Endodermal cell (in vitro differentiated cells): Measurements from ENCODE around the gene ZNF440. TPM values are rescaled to one million over a fixed set of nuclear protein-coding genes. Genes with fewer than 3 reads are reported as not detected.

Experiments
- DNase-seq: peaks from one replicate; pipeline ENCODE4 v3.0.0-alpha.2; 2017
- H3K27ac ChIP-seq: 2 replicates; pipeline ENCODE4 v1.5.1; 2013; ENCODE audit warnings: mild to moderate bottlenecking, low read depth, low read length, moderate library complexity
- H3K27me3 ChIP-seq: 2 replicates; pipeline ENCODE4 v1.6.1; 2013; ENCODE audit warnings: mild to moderate bottlenecking, low read length, moderate library complexity; ENCODE audit not compliant: insufficient read depth, control insufficient read depth, poor library complexity, severe bottlenecking
- H3K36me3 ChIP-seq: 2 replicates; pipeline ENCODE4 v1.7.0; 2013; ENCODE audit warnings: mild to moderate bottlenecking, low read length, moderate library complexity; ENCODE audit not compliant: control insufficient read depth, insufficient read depth
- H3K4me1 ChIP-seq: one replicate; pipeline ENCODE4 v1.7.0; 2013; ENCODE audit warnings: low read length; ENCODE audit not compliant: control insufficient read depth, insufficient read depth
- H3K4me3 ChIP-seq: 2 replicates; pipeline ENCODE4 v1.5.1; 2013; ENCODE audit warnings: mild to moderate bottlenecking, low read length, moderate library complexity
- H3K9ac ChIP-seq: 2 replicates; pipeline ENCODE4 v1.6.1; 2013; ENCODE audit warnings: mild to moderate bottlenecking, low read length, moderate library complexity; ENCODE audit not compliant: poor library complexity, severe bottlenecking; ENCODE audit errors: extremely low read depth
- H3K9me3 ChIP-seq: 2 replicates; pipeline ENCODE4 v1.6.1; 2013; ENCODE audit warnings: mild to moderate bottlenecking, low read length, moderate library complexity; ENCODE audit not compliant: control insufficient read depth
- H3K27ac Mint-ChIP-seq: 2 replicates; pipeline ENCODE4 v1.8.0; 2020; ENCODE audit warnings: mixed read lengths
- H3K27me3 Mint-ChIP-seq: 2 replicates; pipeline ENCODE4 v1.8.0; 2021; ENCODE audit warnings: mild to moderate bottlenecking, mixed read lengths; ENCODE audit not compliant: insufficient read depth
- H3K36me3 Mint-ChIP-seq: 2 replicates; pipeline ENCODE4 v1.8.0; 2020; ENCODE audit warnings: low read depth, mixed read lengths
- H3K4me1 Mint-ChIP-seq: 2 replicates; pipeline ENCODE4 v1.8.0; 2020; ENCODE audit warnings: mixed read lengths
- H3K4me3 Mint-ChIP-seq: 2 replicates; pipeline ENCODE4 v1.8.0; 2020; ENCODE audit warnings: mild to moderate bottlenecking, moderate library complexity, mixed read lengths
- H3K9me3 Mint-ChIP-seq: 2 replicates; pipeline ENCODE4 v1.8.0; 2020; ENCODE audit warnings: mild to moderate bottlenecking, mixed read lengths
- CTCF ChIP-seq: fragments of 200-600 bp; sonication (generic); conservative IDR thresholded peaks from 2 replicates; pipeline ENCODE4 v1.5.0; 2021; ENCODE audit warnings: antibody characterized with exemption, mild to moderate bottlenecking
- WGBS, 2 experiments: methylation state at CpG; one replicate each; pipeline versions ENCODE4 v1.1.5 to v1.1.7; 2013; ENCODE audit warnings: missing lambda C conversion rate in 2 of 2, mixed read lengths in 1 of 2; ENCODE audit not compliant: insufficient coverage in 1 of 2, insufficient read length in 1 of 2; 5-methylcytosine and 5-hydroxymethylcytosine counted together
- long read RNA-seq, 4 experiments: library from polyadenylated mRNA in 2 of 4; library from RNA in 1 of 4; library from capped mRNA in 1 of 4; stranded (forward) in 3 of 4; unstranded in 1 of 4; transcript quantifications; one replicate each; pipeline ENCODE4 v2.0.0, GENCODE V29; 2020 to 2021; ENCODE audit warnings: inconsistent platforms in 1 of 4
- polyA plus RNA-seq, 2 experiments: library from polyadenylated mRNA; stranded (reverse); fragments of 50-300 nt; gene quantifications; one replicate each; pipeline ENCODE4 v1.2.3, GENCODE V29; 2013
- total RNA-seq, 2 donors: library from RNA; stranded (reverse); fragmentation: NEBNext Ultra II Directional in 1 of 2; extraction: Animal tissue kit (Norgen Biotek cat#: 25700) in 1 of 2; gene quantifications; 2 replicates in 1 of 2; 3 replicates in 1 of 2; pipeline ENCODE4 v1.2.1, GENCODE V29; 2021

The ZNF440 gene
- 10 to 100 TPM; 11.2 to 14.0 TPM for total RNA-seq
- polyA plus RNA-seq (2013, experiment 1 of 2): 7.9 TPM
- polyA plus RNA-seq (2013, experiment 2 of 2): 7.5 TPM
- long read RNA-seq, experiment 1: 0 reads
- long read RNA-seq, experiment 2, full-length matches to known transcripts: 3 of 5 reads
- long read RNA-seq, experiment 2, partial matches to known transcripts: 0 of 5 reads
- long read RNA-seq, experiment 2, other reads (novel, unspliced or antisense): 2 of 5 reads
- long read RNA-seq, experiment 3, full-length matches to known transcripts: 15 of 15 reads
- long read RNA-seq, experiment 3, partial matches to known transcripts: 0 of 15 reads
- long read RNA-seq, experiment 3, other reads (novel, unspliced or antisense): 0 of 15 reads
- long read RNA-seq, experiment 4: 0 reads

- no peak for TF ChIP-seq CTCF
- H3K27me3 ChIP-seq: no peaks in the 10 kb centered on the region
- Mint-ChIP-seq H3K4me1 (peaks cover 4% of the 10 kb centered on the region), H3K27me3 (peaks cover 29% of the 10 kb centered on the region), H3K36me3 (peaks cover 32% of the 10 kb centered on the region), H3K27ac (peak within 1 kb of the TSS; percentile 84), H3K9me3 (peaks cover 30% of the 10 kb centered on the region), H3K4me3 (peak within 1 kb of the TSS; percentile 78)
- peaks cover 10% of the 10 kb centered on the region for H3K36me3 ChIP-seq
- H3K4me3 ChIP-seq: peak within 1 kb of the TSS; percentile 92
- H3K27ac ChIP-seq: peak within 1 kb of the TSS; percentile 79
- H3K9ac ChIP-seq: peak within 1 kb of the TSS; percentile 82
- peak; percentile 99 for DNase-seq
- H3K9me3 ChIP-seq: no peaks in the 10 kb centered on the region
- peaks cover 4% of the 10 kb centered on the region for H3K4me1 ChIP-seq
- 1% methylated on average over 16 to 55 of the region's 55 CpGs for WGBS, 2 experiments
Observed at GRCh38 chr19:11814029-11814699, at the start of gene ZNF440. TSS of gene ZNF440 (plus strand) at chr19:11814273. CDS start at chr19:11814448, 175 bp downstream.

- Mint-ChIP-seq H3K4me3 (peak within 1 kb of the TSS; percentile 81), H3K27me3 (peaks cover 61% of the 10 kb centered on the region), H3K4me1 (no peaks in the 10 kb centered on the region), H3K27ac (peak within 1 kb of the TSS; percentile 92), H3K36me3 (peaks cover 2% of the 10 kb centered on the region), H3K9me3 (peaks cover 66% of the 10 kb centered on the region)
- WGBS, 2 experiments: 1 to 2% methylated on average over 16 to 61 of the region's 61 CpGs
- peak within 1 kb of the TSS; percentile 86 for H3K4me3 ChIP-seq
- peaks cover 31% of the 10 kb centered on the region for H3K27me3 ChIP-seq
- peak; percentile 98 for DNase-seq
- peak within 1 kb of the TSS; percentile 68 for H3K27ac ChIP-seq
- H3K9ac ChIP-seq: peak within 1 kb of the TSS; percentile 83
- no peaks in the 10 kb centered on the region for H3K4me1 ChIP-seq
- TF ChIP-seq CTCF: no peak
- peaks cover 25% of the 10 kb centered on the region for H3K9me3 ChIP-seq
- no peaks in the 10 kb centered on the region for H3K36me3 ChIP-seq
Observed at GRCh38 chr19:11766597-11767591, 47.2 kb upstream of the ZNF440 start, which contains the start of gene ZNF441. TSS of gene ZNF441 (plus strand) at chr19:11767000. CDS start at chr19:11767194, 194 bp downstream.

GRCh38 chr19:11767633-11768133 is 46.4 kb upstream of the ZNF440 start:
- WGBS, 2 experiments: 40 to 53% methylated on average over 11 to 20 of the region's 20 CpGs
- H3K27ac Mint-ChIP-seq: no peak overlapping the region
- Histone ChIP-seq H3K27ac (no peak overlapping the region), H3K36me3 (no peaks in the 10 kb centered on the region), H3K9me3 (peaks cover 25% of the 10 kb centered on the region), H3K4me3 (peak overlapping the region; percentile 86), H3K27me3 (peaks cover 31% of the 10 kb centered on the region), H3K4me1 (no peaks in the 10 kb centered on the region), H3K9ac (peak overlapping the region; percentile 83)
- H3K36me3 Mint-ChIP-seq: peaks cover 2% of the 10 kb centered on the region
- peaks cover 66% of the 10 kb centered on the region for H3K9me3 Mint-ChIP-seq
- H3K4me1 Mint-ChIP-seq: no peaks in the 10 kb centered on the region
- peak overlapping the region; percentile 81 for H3K4me3 Mint-ChIP-seq
- H3K27me3 Mint-ChIP-seq: peaks cover 58% of the 10 kb centered on the region
- peak; percentile 46 for DNase-seq
- no peak for TF ChIP-seq CTCF
